Choroid plexus epithelial cell (primary cell): ENCODE data around the gene TMA7B.

Experiments used
- DNase-seq: peaks from one replicate; pipeline ENCODE4 v3.0.0-alpha.2; 2010; ENCODE audit warnings: low read depth
- H3K4me3 ChIP-seq: 2 replicates; pipeline ENCODE4 v1.5.1; 2011; ENCODE audit warnings: low read depth, mild to moderate bottlenecking, control low read depth, low read length, moderate library complexity
- CTCF ChIP-seq: conservative IDR thresholded peaks from 2 replicates; pipeline ENCODE4 v1.5.1; 2011; ENCODE audit warnings: low read depth, mild to moderate bottlenecking, control low read depth, inconsistent platforms, low read length, moderate library complexity

TMA7B gene

GRCh38 chr22:39916496-39916895 is 43.7 kb upstream of the TMA7B start:
- no peak overlapping the region for H3K4me3 ChIP-seq
- no peak for TF ChIP-seq CTCF
- no peak for DNase-seq

- no peak for TF ChIP-seq CTCF
- no peak for DNase-seq
- no peak overlapping the region for H3K4me3 ChIP-seq
Observed at GRCh38 chr22:39917197-39917643, 43.0 kb upstream of the TMA7B start.

- peak; percentile 66 for DNase-seq
- H3K4me3 ChIP-seq: no peak overlapping the region
Observed at GRCh38 chr22:39917776-39918495, 42.3 kb upstream of the TMA7B start.

GRCh38 chr22:39920134-39920743 is 40.0 kb upstream of the TMA7B start:
- no peak overlapping the region for H3K4me3 ChIP-seq
- TF ChIP-seq CTCF: no peak
- DNase-seq: no peak

More at GRCh38 chr22:39917776-39918495, 42.3 kb upstream of the TMA7B start:
- TF ChIP-seq CTCF: no peak

GRCh38 chr22:39923696-39924095 is 36.5 kb upstream of the TMA7B start:
- DNase-seq: no peak
- no peak overlapping the region for H3K4me3 ChIP-seq
- TF ChIP-seq CTCF: no peak

GRCh38 chr22:39924286-39924685 is 35.9 kb upstream of the TMA7B start:
- no peak overlapping the region for H3K4me3 ChIP-seq
- no peak for TF ChIP-seq CTCF
- DNase-seq: no peak

GRCh38 chr22:39925273-39925672 is 34.9 kb upstream of the TMA7B start:
- TF ChIP-seq CTCF: no peak
- DNase-seq: no peak
- H3K4me3 ChIP-seq: no peak overlapping the region
